Measurements from ENCODE around the gene PAAF1.

Gene PAAF1

GRCh38 chr11:73961321-73961720 lies 84.5 kb downstream of the PAAF1 start:
- ATAC-seq (ENCODE audit: low read depth) = no peak
- H3K27ac ChIP-seq (ENCODE audit: poor library complexity, severe bottlenecking) = no peak overlapping the region
- H3K9me3 ChIP-seq (ENCODE audit: severe bottlenecking) = no peaks in the 10 kb centered on the region
- H3K27me3 ChIP-seq (ENCODE audit: insufficient read depth, poor library complexity, severe bottlenecking) = no peaks in the 10 kb centered on the region
- H3K4me3 ChIP-seq (ENCODE audit: severe bottlenecking) = no peak overlapping the region
- no peaks in the 10 kb centered on the region for H3K36me3 ChIP-seq (ENCODE audit: low read depth)
- peaks cover 2% of the 10 kb centered on the region for H3K4me1 ChIP-seq (ENCODE audit: insufficient read depth, poor library complexity, severe bottlenecking)
- no peak for DNase-seq (ENCODE audit: low spot score)
- no peak for TF ChIP-seq CTCF (IDR thresholded peaks at IDR 0.05; ENCODE audit: poor library complexity, severe bottlenecking)

- H3K36me3 ChIP-seq (ENCODE audit: low read depth) = no peaks in the 10 kb centered on the region
- H3K4me3 ChIP-seq (ENCODE audit: severe bottlenecking) = no peak overlapping the region
- H3K9me3 ChIP-seq (ENCODE audit: severe bottlenecking) = no peaks in the 10 kb centered on the region
- DNase-seq (ENCODE audit: low spot score) = no peak
- TF ChIP-seq CTCF (IDR thresholded peaks at IDR 0.05; ENCODE audit: poor library complexity, severe bottlenecking) = no peak
- no peak overlapping the region for H3K27ac ChIP-seq (ENCODE audit: poor library complexity, severe bottlenecking)
- H3K4me1 ChIP-seq (ENCODE audit: insufficient read depth, poor library complexity, severe bottlenecking) = no peaks in the 10 kb centered on the region
- no peak for ATAC-seq (ENCODE audit: low read depth)
- H3K27me3 ChIP-seq (ENCODE audit: insufficient read depth, poor library complexity, severe bottlenecking) = no peaks in the 10 kb centered on the region
Measured at GRCh38 chr11:73962101-73962705, 85.4 kb downstream of the PAAF1 start.

GRCh38 chr11:73963861-73964260 lies 87.1 kb downstream of the PAAF1 start:
- DNase-seq (ENCODE audit: low spot score) (no peak), ATAC-seq (ENCODE audit: low read depth) (no peak)
- Histone ChIP-seq H3K9me3 (ENCODE audit: severe bottlenecking) (no peaks in the 10 kb centered on the region), H3K27ac (ENCODE audit: poor library complexity, severe bottlenecking) (no peak overlapping the region), H3K27me3 (ENCODE audit: insufficient read depth, poor library complexity, severe bottlenecking) (no peaks in the 10 kb centered on the region), H3K4me1 (ENCODE audit: insufficient read depth, poor library complexity, severe bottlenecking) (no peaks in the 10 kb centered on the region), H3K4me3 (ENCODE audit: severe bottlenecking) (no peak overlapping the region), H3K36me3 (ENCODE audit: low read depth) (no peaks in the 10 kb centered on the region)
- no peak for TF ChIP-seq CTCF (IDR thresholded peaks at IDR 0.05; ENCODE audit: poor library complexity, severe bottlenecking)

- Histone ChIP-seq H3K9me3 (ENCODE audit: severe bottlenecking) (no peaks in the 10 kb centered on the region), H3K27ac (ENCODE audit: poor library complexity, severe bottlenecking) (no peak overlapping the region), H3K36me3 (ENCODE audit: low read depth) (no peaks in the 10 kb centered on the region), H3K4me3 (ENCODE audit: severe bottlenecking) (no peak overlapping the region), H3K27me3 (ENCODE audit: insufficient read depth, poor library complexity, severe bottlenecking) (no peaks in the 10 kb centered on the region), H3K4me1 (ENCODE audit: insufficient read depth, poor library complexity, severe bottlenecking) (no peaks in the 10 kb centered on the region)
- TF ChIP-seq CTCF (IDR thresholded peaks at IDR 0.05; ENCODE audit: poor library complexity, severe bottlenecking) = no peak
- no peak for DNase-seq (ENCODE audit: low spot score)
- no peak for ATAC-seq (ENCODE audit: low read depth)
Measured at GRCh38 chr11:73965076-73965763, 88.4 kb downstream of the PAAF1 start.

- no peaks in the 10 kb centered on the region for H3K27me3 ChIP-seq (ENCODE audit: insufficient read depth, poor library complexity, severe bottlenecking)
- ATAC-seq (ENCODE audit: low read depth) (no peak), DNase-seq (ENCODE audit: low spot score) (no peak)
- no peaks in the 10 kb centered on the region for H3K36me3 ChIP-seq (ENCODE audit: low read depth)
- H3K4me3 ChIP-seq (ENCODE audit: severe bottlenecking) = no peak overlapping the region
- H3K9me3 ChIP-seq (ENCODE audit: severe bottlenecking) = no peaks in the 10 kb centered on the region
- no peak overlapping the region for H3K27ac ChIP-seq (ENCODE audit: poor library complexity, severe bottlenecking)
- no peak for TF ChIP-seq CTCF (IDR thresholded peaks at IDR 0.05; ENCODE audit: poor library complexity, severe bottlenecking)
- no peaks in the 10 kb centered on the region for H3K4me1 ChIP-seq (ENCODE audit: insufficient read depth, poor library complexity, severe bottlenecking)
Measured at GRCh38 chr11:73965764-73966121, 88.9 kb downstream of the PAAF1 start.
